Natural killer cell (primary cell): ENCODE data around the gene SLC6A12. TPM values are rescaled to one million over a fixed set of nuclear protein-coding genes. Genes with fewer than 3 reads are reported as not detected.

Source experiments
- ATAC-seq, 3 donors: fragments of 150-1000 bp in 2 of 3; fragments of 200-7000 bp in 1 of 3; cut with Tn5 transposase; 1 replicate in 1 of 3; 2 replicates in 2 of 3; pipeline ENCODE4 v1.10.0; 2021; ENCODE audit warnings: mild to moderate bottlenecking in 2 of 3, moderate library complexity in 2 of 3
- DNase-seq, 2 donors: peaks; one replicate each; pipeline versions ENCODE4 v3.0.0 to v3.0.0-alpha.2; 2013 to 2021; ENCODE audit warnings: mixed read lengths in 1 of 2
- H3K27ac ChIP-seq: one replicate; pipeline ENCODE4 v1.5.1; 2013; ENCODE audit warnings: mild to moderate bottlenecking, low read length
- H3K27me3 ChIP-seq: one replicate; pipeline ENCODE4 v1.6.1; 2013; ENCODE audit warnings: low read length; ENCODE audit not compliant: control insufficient read depth, insufficient read depth
- H3K36me3 ChIP-seq: one replicate; pipeline ENCODE4 v1.6.1; 2013; ENCODE audit warnings: low read length; ENCODE audit not compliant: control insufficient read depth, insufficient read depth
- H3K4me1 ChIP-seq: one replicate; pipeline ENCODE4 v1.6.1; 2013; ENCODE audit warnings: low read length; ENCODE audit not compliant: control insufficient read depth, insufficient read depth
- H3K4me3 ChIP-seq: one replicate; pipeline ENCODE4 v1.5.1; 2013; ENCODE audit warnings: low read length
- H3K9me3 ChIP-seq: one replicate; pipeline ENCODE4 v1.6.1; 2013; ENCODE audit warnings: low read length; ENCODE audit not compliant: control insufficient read depth, insufficient read depth
- H3K27ac Mint-ChIP-seq, 2 donors: one replicate each; pipeline ENCODE4 v1.8.0; 2022; ENCODE audit warnings: mild to moderate bottlenecking in 2 of 2, mixed read lengths in 2 of 2, moderate library complexity in 1 of 2
- H3K27me3 Mint-ChIP-seq, 2 donors: one replicate each; pipeline ENCODE4 v1.8.0; 2022; ENCODE audit warnings: low read depth in 2 of 2, mixed read lengths in 2 of 2
- H3K36me3 Mint-ChIP-seq: one replicate; pipeline ENCODE4 v1.8.0; 2022; ENCODE audit warnings: mixed read lengths
- H3K4me1 Mint-ChIP-seq, 2 donors: one replicate each; pipeline ENCODE4 v1.8.0; 2022; ENCODE audit warnings: mixed read lengths in 2 of 2
- H3K4me3 Mint-ChIP-seq: one replicate; pipeline ENCODE4 v1.8.0; 2022; ENCODE audit warnings: mild to moderate bottlenecking, moderate library complexity, mixed read lengths
- H3K9me3 Mint-ChIP-seq, 2 donors: one replicate each; pipeline ENCODE4 v1.8.0; 2022; ENCODE audit warnings: mixed read lengths in 2 of 2
- WGBS: methylation state at CpG from one replicate; pipeline ENCODE4 v1.1.7; 2013; ENCODE audit warnings: missing lambda C conversion rate; ENCODE audit not compliant: insufficient coverage; 5-methylcytosine and 5-hydroxymethylcytosine counted together
- intact Hi-C: fragments of 100-400 bp; cut with micrococcal nuclease; formaldehyde crosslinking; loops from one replicate; pipeline ENCODE4 v1.14.2; 2022
- total RNA-seq, 4 donors: library from RNA; stranded (reverse); fragments of 120-200 nt in 1 of 4; gene quantifications; one replicate each; pipeline versions ENCODE4 v1.2.3 to v1.2.4, GENCODE V29; 2013 to 2022
- TF ChIP-seq, protein P1 (sequence below): fragments of 200-600 bp; IDR thresholded peaks from one replicate; pipeline ENCODE4 v1.8.0; 2022; ENCODE audit warnings: antibody characterized with exemption

Gene SLC6A12
- total RNA-seq, 3 donors from 2014 or later (not counting 1 experiment from before 2014, with no cell fraction given): 0.54 to 0.70 TPM; not detected in 1

DNA sequence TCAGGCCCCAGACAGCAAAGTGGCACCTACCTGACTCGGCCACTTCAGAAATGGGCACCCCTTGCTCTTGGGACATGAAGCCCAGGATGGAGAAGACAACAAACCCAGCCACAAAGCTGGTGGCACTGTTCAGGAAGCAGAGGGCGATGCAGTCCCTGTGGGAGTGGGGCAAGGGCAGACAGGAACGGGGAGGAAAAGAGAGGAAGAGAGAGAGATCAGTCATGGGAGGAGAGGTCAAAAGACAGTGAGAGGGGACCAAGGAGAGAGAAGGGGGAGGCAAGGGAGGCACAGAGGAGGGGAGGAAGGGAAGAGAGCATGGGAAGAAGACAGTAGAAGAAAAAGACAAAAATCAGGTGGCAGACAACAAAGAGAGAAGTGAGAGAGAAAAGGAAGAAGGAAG is 16.6 kb downstream of the SLC6A12 start:
- no peak overlapping the region for H3K4me3 Mint-ChIP-seq
- peaks cover 3% of the 10 kb centered on the region for H3K27me3 ChIP-seq
- no peaks in the 10 kb centered on the region for H3K36me3 ChIP-seq

GRCh38 chr12:196436-196835 is 17.5 kb downstream of the SLC6A12 start:
- Histone ChIP-seq H3K9me3 (no peaks in the 10 kb centered on the region), H3K27me3 (no peaks in the 10 kb centered on the region), H3K27ac (no peak overlapping the region), H3K4me1 (no peaks in the 10 kb centered on the region), H3K4me3 (no peak overlapping the region), H3K36me3 (no peaks in the 10 kb centered on the region)
- no peak for DNase-seq
- no peak for ATAC-seq
- Mint-ChIP-seq H3K36me3 (no peaks in the 10 kb centered on the region), H3K27ac (no peak overlapping the region), H3K4me1 (no peaks in the 10 kb centered on the region), H3K9me3 (peaks cover 0 to 2% of the 10 kb centered on the region in 2 donors), H3K27me3 (peaks cover 22 to 42% of the 10 kb centered on the region in 2 donors), H3K4me3 (no peak overlapping the region)
- TF ChIP-seq, protein P1, sequence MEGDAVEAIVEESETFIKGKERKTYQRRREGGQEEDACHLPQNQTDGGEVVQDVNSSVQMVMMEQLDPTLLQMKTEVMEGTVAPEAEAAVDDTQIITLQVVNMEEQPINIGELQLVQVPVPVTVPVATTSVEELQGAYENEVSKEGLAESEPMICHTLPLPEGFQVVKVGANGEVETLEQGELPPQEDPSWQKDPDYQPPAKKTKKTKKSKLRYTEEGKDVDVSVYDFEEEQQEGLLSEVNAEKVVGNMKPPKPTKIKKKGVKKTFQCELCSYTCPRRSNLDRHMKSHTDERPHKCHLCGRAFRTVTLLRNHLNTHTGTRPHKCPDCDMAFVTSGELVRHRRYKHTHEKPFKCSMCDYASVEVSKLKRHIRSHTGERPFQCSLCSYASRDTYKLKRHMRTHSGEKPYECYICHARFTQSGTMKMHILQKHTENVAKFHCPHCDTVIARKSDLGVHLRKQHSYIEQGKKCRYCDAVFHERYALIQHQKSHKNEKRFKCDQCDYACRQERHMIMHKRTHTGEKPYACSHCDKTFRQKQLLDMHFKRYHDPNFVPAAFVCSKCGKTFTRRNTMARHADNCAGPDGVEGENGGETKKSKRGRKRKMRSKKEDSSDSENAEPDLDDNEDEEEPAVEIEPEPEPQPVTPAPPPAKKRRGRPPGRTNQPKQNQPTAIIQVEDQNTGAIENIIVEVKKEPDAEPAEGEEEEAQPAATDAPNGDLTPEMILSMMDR: no peak
- intact Hi-C loops: no loop called here
- WGBS: 74% methylated on average over 4 of the region's 4 CpGs

More for the DNA sequence above, 16.6 kb downstream of the SLC6A12 start:
- Histone ChIP-seq H3K4me3 (no peak overlapping the region), H3K27ac (no peak overlapping the region), H3K9me3 (no peaks in the 10 kb centered on the region), H3K4me1 (no peaks in the 10 kb centered on the region)
- H3K36me3 Mint-ChIP-seq: no peaks in the 10 kb centered on the region
- peaks cover 0 to 2% of the 10 kb centered on the region in 2 donors for H3K9me3 Mint-ChIP-seq
- WGBS: 91% methylated on average over 3 of the region's 3 CpGs
- H3K4me1 Mint-ChIP-seq: peaks cover 0 to 6% of the 10 kb centered on the region in 2 donors
- intact Hi-C loops: no loop called here
- no peak overlapping the region for H3K27ac Mint-ChIP-seq
- peaks cover 29 to 42% of the 10 kb centered on the region in 2 donors for H3K27me3 Mint-ChIP-seq
- DNase-seq (no peak), ATAC-seq (no peak)
- TF ChIP-seq, protein P1: no peak

GRCh38 chr12:195951-196350 is 18.0 kb downstream of the SLC6A12 start:
- no peak overlapping the region for H3K27ac ChIP-seq
- H3K4me3 Mint-ChIP-seq: no peak overlapping the region
- peaks cover 17 to 38% of the 10 kb centered on the region in 2 donors for H3K27me3 Mint-ChIP-seq

More at GRCh38 chr12:195951-196350, 18.0 kb downstream of the SLC6A12 start:
- no peaks in the 10 kb centered on the region for H3K36me3 ChIP-seq
- H3K4me3 ChIP-seq: no peak overlapping the region
- intact Hi-C loops: no loop called here
- no peaks in the 10 kb centered on the region for H3K36me3 Mint-ChIP-seq
- TF ChIP-seq, protein P1: no peak
- 92% methylated on average over 15 of the region's 15 CpGs for whole genome bisulfite sequencing
- H3K27ac Mint-ChIP-seq: no peak overlapping the region
- ATAC-seq (no peak), DNase-seq (no peak)
- no peaks in the 10 kb centered on the region for H3K9me3 ChIP-seq
- H3K27me3 ChIP-seq: no peaks in the 10 kb centered on the region
- no peaks in the 10 kb centered on the region for H3K4me1 ChIP-seq
- peaks cover 0 to 2% of the 10 kb centered on the region in 2 donors for H3K9me3 Mint-ChIP-seq
- no peaks in the 10 kb centered on the region for H3K4me1 Mint-ChIP-seq
